SK-N-MC (cell line): ENCODE results near the gene CIBAR2.

ENCODE experiments used
- EZH2 ChIP-seq: fragments of 200-600 bp; sonication (generic); IDR thresholded peaks from one replicate; pipeline ENCODE4 v1.6.1; 2017; ENCODE audit warnings: antibody characterized with exemption
- POLR2AphosphoS5 ChIP-seq: IDR thresholded peaks from 2 replicates; pipeline ENCODE4 v1.6.1; 2012; ENCODE audit warnings: mild to moderate bottlenecking, low read depth, low read length, borderline replicate concordance

- TF ChIP-seq POLR2AphosphoS5 (no peak), EZH2 (no peak)
Measured at GRCh38 chr16:85072947-85073346, 39.3 kb downstream of the CIBAR2 start.
